ENCODE results near the gene ADAMTS16. TPM values are rescaled to one million over a fixed set of nuclear protein-coding genes. Genes with fewer than 3 reads are reported as not detected.
A peak's percentile ranks its signal among the peaks of the same experiment; 100 is the strongest.

Gene ADAMTS16
- total and polyA plus RNA-seq, 3 experiments from 2014 or later = not detected

GRCh38 chr5:5309645-5310044 is 169.5 kb downstream of the ADAMTS16 start:
- Histone ChIP-seq H3K27me3 (ENCODE audit: insufficient read depth, low read length, poor library complexity, severe bottlenecking) (no peaks in the 10 kb centered on the region), H3K4me1 (ENCODE audit: insufficient read depth, low read length) (no peaks in the 10 kb centered on the region), H3K27ac (ENCODE audit: low read depth, low read length) (no peak overlapping the region), H3K9me3 (ENCODE audit: low read length) (no peaks in the 10 kb centered on the region), H3K36me3 (ENCODE audit: insufficient read depth, low read length) (no peaks in the 10 kb centered on the region), H3K4me3 (ENCODE audit: low read length) (no peak overlapping the region)
- POLR2A ChIA-PET = no interaction called here
- no peaks in the 10 kb centered on the region for H3K36me3 Mint-ChIP-seq
- DNase-seq = no peak
- H3K4me1 Mint-ChIP-seq = no peaks in the 10 kb centered on the region
- peaks cover 0 to 1% of the 10 kb centered on the region in 2 donors for H3K27me3 Mint-ChIP-seq
- H3K4me3 Mint-ChIP-seq = no peak overlapping the region
- H3K27ac Mint-ChIP-seq = no peak overlapping the region
- peaks cover 0 to 24% (median 10%) of the 10 kb centered on the region in 5 donors for H3K9me3 Mint-ChIP-seq
- CTCF ChIA-PET = no interaction called here

DNA sequence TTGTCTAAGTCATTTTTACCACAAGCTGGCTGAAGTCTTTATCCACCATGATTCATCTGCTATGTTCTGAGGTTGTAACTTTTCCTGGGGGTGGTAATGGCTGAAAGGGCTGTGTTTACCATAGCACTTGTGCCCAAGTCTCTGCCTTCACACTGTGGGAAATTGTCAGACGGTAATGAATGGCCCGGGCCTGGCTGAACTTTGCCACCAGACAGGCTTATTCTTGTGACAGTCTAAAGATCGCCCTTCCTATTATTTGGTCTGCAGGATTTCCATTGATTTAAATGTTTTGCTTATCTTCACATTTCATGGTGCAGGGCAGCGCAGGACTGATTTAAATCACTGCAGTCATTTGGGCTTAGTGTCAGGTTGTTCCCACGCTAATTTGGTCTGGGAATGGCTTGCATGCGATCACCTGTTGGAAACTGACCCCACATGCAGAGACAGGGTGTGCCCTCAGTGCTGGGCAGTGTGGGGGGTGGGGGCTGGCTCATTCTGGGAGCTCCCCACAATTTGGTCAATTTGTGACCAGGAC is 173.0 kb downstream of the ADAMTS16 start:
- no peaks in the 10 kb centered on the region for H3K36me3 ChIP-seq (ENCODE audit: insufficient read depth, low read length)

GRCh38 chr5:5314166-5314565 is 174.0 kb downstream of the ADAMTS16 start:
- CTCF ChIA-PET = no interaction called here
- Mint-ChIP-seq H3K27ac (peak overlapping the region in 1 of 8 donors; percentile 29), H3K36me3 (no peaks in the 10 kb centered on the region), H3K27me3 (peaks cover 0 to 1% of the 10 kb centered on the region in 2 donors), H3K4me3 (no peak overlapping the region), H3K4me1 (no peaks in the 10 kb centered on the region), H3K9me3 (peaks cover 0 to 40% (median 19%) of the 10 kb centered on the region in 5 donors)
- Histone ChIP-seq H3K4me1 (ENCODE audit: insufficient read depth, low read length) (no peaks in the 10 kb centered on the region), H3K4me3 (ENCODE audit: low read length) (no peak overlapping the region), H3K9me3 (ENCODE audit: low read length) (no peaks in the 10 kb centered on the region), H3K27me3 (ENCODE audit: insufficient read depth, low read length, poor library complexity, severe bottlenecking) (no peaks in the 10 kb centered on the region), H3K27ac (ENCODE audit: low read depth, low read length) (no peak overlapping the region), H3K36me3 (ENCODE audit: insufficient read depth, low read length) (no peaks in the 10 kb centered on the region)
- POLR2A ChIA-PET = no interaction called here
- DNase-seq = no peak

More for the DNA sequence above, 173.0 kb downstream of the ADAMTS16 start:
- CTCF ChIA-PET = no interaction called here
- Histone ChIP-seq H3K4me3 (ENCODE audit: low read length) (no peak overlapping the region), H3K27me3 (ENCODE audit: insufficient read depth, low read length, poor library complexity, severe bottlenecking) (no peaks in the 10 kb centered on the region), H3K27ac (ENCODE audit: low read depth, low read length) (no peak overlapping the region), H3K9me3 (ENCODE audit: low read length) (no peaks in the 10 kb centered on the region), H3K4me1 (ENCODE audit: insufficient read depth, low read length) (no peaks in the 10 kb centered on the region)
- POLR2A ChIA-PET = no interaction called here
- no peaks in the 10 kb centered on the region for H3K4me1 Mint-ChIP-seq
- DNase-seq = no peak
- no peaks in the 10 kb centered on the region for H3K36me3 Mint-ChIP-seq
- peaks cover 0 to 1% of the 10 kb centered on the region in 2 donors for H3K27me3 Mint-ChIP-seq
- H3K9me3 Mint-ChIP-seq = peaks cover 0 to 33% (median 16%) of the 10 kb centered on the region in 5 donors
- no peak overlapping the region for H3K4me3 Mint-ChIP-seq
- no peak overlapping the region for H3K27ac Mint-ChIP-seq

GRCh38 chr5:5314626-5315025 is 174.5 kb downstream of the ADAMTS16 start:
- ChIA-PET POLR2A (no interaction called here), CTCF (no interaction called here)
- no peaks in the 10 kb centered on the region for H3K36me3 ChIP-seq (ENCODE audit: insufficient read depth, low read length)
- no peaks in the 10 kb centered on the region for H3K4me1 ChIP-seq (ENCODE audit: insufficient read depth, low read length)
- H3K4me3 ChIP-seq (ENCODE audit: low read length) = no peak overlapping the region
- no peak for DNase-seq
- H3K27ac ChIP-seq (ENCODE audit: low read depth, low read length) = no peak overlapping the region
- no peaks in the 10 kb centered on the region for H3K27me3 ChIP-seq (ENCODE audit: insufficient read depth, low read length, poor library complexity, severe bottlenecking)
- Mint-ChIP-seq H3K4me3 (no peak overlapping the region), H3K4me1 (no peaks in the 10 kb centered on the region), H3K27ac (no peak overlapping the region), H3K9me3 (peaks cover 0 to 41% (median 20%) of the 10 kb centered on the region in 5 donors), H3K36me3 (no peaks in the 10 kb centered on the region), H3K27me3 (peaks cover 0 to under 1% of the 10 kb centered on the region in 2 donors)
- H3K9me3 ChIP-seq (ENCODE audit: low read length) = no peaks in the 10 kb centered on the region

GRCh38 chr5:5315068-5315980 is 175.2 kb downstream of the ADAMTS16 start:
- H3K27me3 ChIP-seq (ENCODE audit: insufficient read depth, low read length, poor library complexity, severe bottlenecking) = no peaks in the 10 kb centered on the region
- Mint-ChIP-seq H3K36me3 (no peaks in the 10 kb centered on the region), H3K9me3 (peaks cover 0 to 41% (median 24%) of the 10 kb centered on the region in 5 donors), H3K4me3 (no peak overlapping the region), H3K27me3 (no peaks in the 10 kb centered on the region), H3K4me1 (no peaks in the 10 kb centered on the region), H3K27ac (no peak overlapping the region)
- ChIA-PET POLR2A (no interaction called here), CTCF (no interaction called here)
- no peaks in the 10 kb centered on the region for H3K36me3 ChIP-seq (ENCODE audit: insufficient read depth, low read length)
- H3K4me3 ChIP-seq (ENCODE audit: low read length) = no peak overlapping the region
- no peaks in the 10 kb centered on the region for H3K9me3 ChIP-seq (ENCODE audit: low read length)
- no peaks in the 10 kb centered on the region for H3K4me1 ChIP-seq (ENCODE audit: insufficient read depth, low read length)
- H3K27ac ChIP-seq (ENCODE audit: low read depth, low read length) = no peak overlapping the region
- DNase-seq = no peak

DNA sequence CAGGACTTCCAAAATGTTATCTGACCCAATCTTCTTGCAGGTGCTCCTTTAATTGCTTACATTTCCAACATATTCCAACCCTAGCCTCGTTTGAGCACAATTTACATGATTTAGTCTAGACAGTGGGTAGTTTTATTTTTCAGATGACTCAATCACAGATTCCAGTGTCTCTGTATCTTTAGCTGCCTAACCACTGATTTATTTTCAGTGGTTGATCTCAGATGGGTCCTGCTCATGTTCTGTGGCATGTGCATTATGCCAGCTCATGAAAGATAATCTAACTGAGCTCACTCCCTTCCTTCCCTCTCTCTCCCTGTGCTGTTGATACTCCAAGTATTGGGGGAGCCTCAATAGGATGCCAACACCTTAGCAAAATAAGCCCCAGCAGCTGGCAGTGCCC is 176.2 kb downstream of the ADAMTS16 start:
- Histone ChIP-seq H3K4me3 (ENCODE audit: low read length) (no peak overlapping the region), H3K4me1 (ENCODE audit: insufficient read depth, low read length) (no peaks in the 10 kb centered on the region), H3K27ac (ENCODE audit: low read depth, low read length) (no peak overlapping the region), H3K9me3 (ENCODE audit: low read length) (no peaks in the 10 kb centered on the region), H3K36me3 (ENCODE audit: insufficient read depth, low read length) (no peaks in the 10 kb centered on the region), H3K27me3 (ENCODE audit: insufficient read depth, low read length, poor library complexity, severe bottlenecking) (no peaks in the 10 kb centered on the region)
- H3K27me3 Mint-ChIP-seq = no peaks in the 10 kb centered on the region
- H3K9me3 Mint-ChIP-seq = peaks cover 2 to 42% (median 30%) of the 10 kb centered on the region in 5 donors
- CTCF ChIA-PET = no interaction called here
- peak overlapping the region in 1 of 7 donors; percentile 3 for H3K4me3 Mint-ChIP-seq
- no peaks in the 10 kb centered on the region for H3K36me3 Mint-ChIP-seq
- POLR2A ChIA-PET = no interaction called here
- no peak overlapping the region for H3K27ac Mint-ChIP-seq
- DNase-seq = no peak
- H3K4me1 Mint-ChIP-seq = no peaks in the 10 kb centered on the region

DNA sequence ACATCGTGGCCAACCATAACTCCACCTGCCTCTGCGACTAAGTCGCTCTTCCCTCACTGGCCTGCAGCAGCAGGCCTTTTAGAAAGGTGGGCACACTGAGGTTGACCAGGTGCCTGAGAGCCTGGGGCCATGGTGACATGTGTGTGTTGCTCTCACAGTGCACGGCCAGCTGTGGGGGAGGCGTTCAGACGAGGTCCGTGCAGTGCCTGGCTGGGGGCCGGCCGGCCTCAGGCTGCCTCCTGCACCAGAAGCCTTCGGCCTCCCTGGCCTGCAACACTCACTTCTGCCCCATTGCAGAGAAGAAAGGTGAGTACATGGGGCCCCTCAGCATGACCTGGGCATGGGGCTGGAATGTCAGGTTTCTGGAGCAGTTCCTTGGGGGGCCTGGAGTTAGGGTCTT is 177.8 kb downstream of the ADAMTS16 start:
- Mint-ChIP-seq H3K9me3 (peaks cover 9 to 56% (median 37%) of the 10 kb centered on the region in 5 donors), H3K4me1 (no peaks in the 10 kb centered on the region), H3K36me3 (no peaks in the 10 kb centered on the region), H3K4me3 (no peak overlapping the region), H3K27ac (no peak overlapping the region), H3K27me3 (no peaks in the 10 kb centered on the region)
- H3K4me3 ChIP-seq (ENCODE audit: low read length) = no peak overlapping the region
- no peaks in the 10 kb centered on the region for H3K27me3 ChIP-seq (ENCODE audit: insufficient read depth, low read length, poor library complexity, severe bottlenecking)
- DNase-seq = no peak
- H3K4me1 ChIP-seq (ENCODE audit: insufficient read depth, low read length) = no peaks in the 10 kb centered on the region
- H3K27ac ChIP-seq (ENCODE audit: low read depth, low read length) = no peak overlapping the region
- ChIA-PET POLR2A (no interaction called here), CTCF (no interaction called here)
- no peaks in the 10 kb centered on the region for H3K9me3 ChIP-seq (ENCODE audit: low read length)
- no peaks in the 10 kb centered on the region for H3K36me3 ChIP-seq (ENCODE audit: insufficient read depth, low read length)

DNA sequence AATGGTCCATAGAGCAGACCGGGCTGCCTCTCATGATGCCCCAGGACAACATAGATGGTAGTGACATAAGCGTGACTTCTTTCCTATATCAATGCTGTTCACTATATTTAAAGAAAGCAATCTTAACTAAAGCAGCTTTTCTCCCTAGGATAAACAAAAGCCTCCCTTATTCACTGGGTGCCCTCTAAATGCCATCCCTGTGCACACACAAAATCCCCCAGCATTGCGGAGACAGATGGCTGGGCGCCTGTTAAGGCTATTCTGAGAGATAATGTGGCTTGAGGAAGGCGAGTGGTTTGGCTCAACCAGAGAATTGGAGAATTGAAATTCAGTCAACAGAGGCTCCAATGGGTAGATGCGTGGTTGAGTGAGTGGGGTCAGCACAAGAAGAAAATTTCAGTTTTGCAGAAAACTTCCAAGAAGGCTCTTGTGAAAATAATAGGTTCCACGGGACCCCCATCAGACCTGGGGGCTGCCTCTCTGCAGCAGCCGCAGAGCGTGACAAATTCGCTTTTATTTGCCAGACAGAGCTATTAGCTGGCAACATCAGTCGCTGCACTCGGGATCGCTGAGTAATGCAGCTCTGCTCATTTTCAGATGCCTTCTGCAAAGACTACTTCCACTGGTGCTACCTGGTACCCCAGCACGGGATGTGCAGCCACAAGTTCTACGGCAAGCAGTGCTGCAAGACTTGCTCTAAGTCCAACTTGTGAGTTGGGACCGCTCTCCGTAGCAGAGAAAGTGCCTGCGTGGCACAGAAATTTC is 178.5 kb downstream of the ADAMTS16 start:
- Histone ChIP-seq H3K9me3 (ENCODE audit: low read length) (no peaks in the 10 kb centered on the region), H3K36me3 (ENCODE audit: insufficient read depth, low read length) (no peaks in the 10 kb centered on the region), H3K27ac (ENCODE audit: low read depth, low read length) (no peak overlapping the region), H3K27me3 (ENCODE audit: insufficient read depth, low read length, poor library complexity, severe bottlenecking) (no peaks in the 10 kb centered on the region), H3K4me1 (ENCODE audit: insufficient read depth, low read length) (no peaks in the 10 kb centered on the region), H3K4me3 (ENCODE audit: low read length) (no peak overlapping the region)
- H3K4me1 Mint-ChIP-seq = no peaks in the 10 kb centered on the region
- no peaks in the 10 kb centered on the region for H3K27me3 Mint-ChIP-seq
- ChIA-PET POLR2A (no interaction called here), CTCF (no interaction called here)
- no peaks in the 10 kb centered on the region for H3K36me3 Mint-ChIP-seq
- no peak for DNase-seq
- peaks cover 9 to 62% (median 37%) of the 10 kb centered on the region in 5 donors for H3K9me3 Mint-ChIP-seq
- H3K27ac Mint-ChIP-seq = no peak overlapping the region
- H3K4me3 Mint-ChIP-seq = no peak overlapping the region

Data from CD8-positive, alpha-beta memory T cell (primary cell).